ENCODE data around the gene HELZ.

GRCh38 chr17:67200727-67201301 is 44.2 kb downstream of the HELZ start:
- TF ChIP-seq, protein P1, sequence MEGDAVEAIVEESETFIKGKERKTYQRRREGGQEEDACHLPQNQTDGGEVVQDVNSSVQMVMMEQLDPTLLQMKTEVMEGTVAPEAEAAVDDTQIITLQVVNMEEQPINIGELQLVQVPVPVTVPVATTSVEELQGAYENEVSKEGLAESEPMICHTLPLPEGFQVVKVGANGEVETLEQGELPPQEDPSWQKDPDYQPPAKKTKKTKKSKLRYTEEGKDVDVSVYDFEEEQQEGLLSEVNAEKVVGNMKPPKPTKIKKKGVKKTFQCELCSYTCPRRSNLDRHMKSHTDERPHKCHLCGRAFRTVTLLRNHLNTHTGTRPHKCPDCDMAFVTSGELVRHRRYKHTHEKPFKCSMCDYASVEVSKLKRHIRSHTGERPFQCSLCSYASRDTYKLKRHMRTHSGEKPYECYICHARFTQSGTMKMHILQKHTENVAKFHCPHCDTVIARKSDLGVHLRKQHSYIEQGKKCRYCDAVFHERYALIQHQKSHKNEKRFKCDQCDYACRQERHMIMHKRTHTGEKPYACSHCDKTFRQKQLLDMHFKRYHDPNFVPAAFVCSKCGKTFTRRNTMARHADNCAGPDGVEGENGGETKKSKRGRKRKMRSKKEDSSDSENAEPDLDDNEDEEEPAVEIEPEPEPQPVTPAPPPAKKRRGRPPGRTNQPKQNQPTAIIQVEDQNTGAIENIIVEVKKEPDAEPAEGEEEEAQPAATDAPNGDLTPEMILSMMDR (conservative IDR thresholded peaks at IDR 0.05 in 1 of 2, IDR thresholded peaks at IDR 0.05 in 1 of 2; ENCODE audit: extremely low read depth in 1 of 2, insufficient read depth in 1 of 2, low read depth in 1 of 2, low read length in 2 of 2) = peak; percentile 52 to 61
- TF ChIP-seq EZH2 (IDR thresholded peaks at IDR 0.05; ENCODE audit: borderline replicate concordance, low read length) = no peak

Data from mammary epithelial cell (primary cell).